Breast epithelium (tissue), 4 donors: ENCODE measurements around the gene CHRNE. TPM values are rescaled to one million over a fixed set of nuclear protein-coding genes. Genes with fewer than 3 reads are reported as not detected.

ENCODE experiments used
- DNase-seq, 2 donors: peaks; one replicate each; pipeline ENCODE4 v3.0.0-alpha.2; 2019; ENCODE audit warnings: low spot score in 2 of 2
- H3K27ac ChIP-seq, 2 donors: fragments of 200-600 bp; sonication (generic) in 1 of 2; one replicate each; pipeline ENCODE4 v1.5.1; 2016 to 2019; ENCODE audit warnings: mild to moderate bottlenecking in 1 of 2
- H3K27me3 ChIP-seq, 2 donors: fragments of 200-600 bp; sonication (generic) in 1 of 2; one replicate each; pipeline versions ENCODE4 v1.5.1 to v1.6.0; 2017 to 2019; ENCODE audit warnings: control low read depth in 1 of 2, mild to moderate bottlenecking in 1 of 2
- H3K36me3 ChIP-seq: fragments of 200-600 bp; one replicate; pipeline ENCODE4 v1.5.1; 2019
- H3K4me1 ChIP-seq, 2 donors: fragments of 200-600 bp; sonication (generic); one replicate each; pipeline ENCODE4 v1.5.1; 2016 to 2019; ENCODE audit warnings: control low read depth in 1 of 2
- H3K4me3 ChIP-seq, 3 donors: fragments of 200-600 bp; sonication (generic); 1 replicate in 2 of 3; 2 replicates in 1 of 3; pipeline ENCODE4 v1.5.1; 2016 to 2019; ENCODE audit warnings: mild to moderate bottlenecking in 3 of 3, moderate library complexity in 2 of 3
- H3K9me3 ChIP-seq, 2 donors: fragments of 200-600 bp; sonication (generic) in 1 of 2; one replicate each; pipeline ENCODE4 v1.5.1; 2016 to 2019; ENCODE audit warnings: control low read depth in 1 of 2
- CTCF ChIP-seq, 3 donors: fragments of 450-650 bp; IDR thresholded peaks; one replicate each; pipeline ENCODE4 v1.5.1; 2016 to 2017; ENCODE audit warnings: antibody characterized with exemption in 3 of 3, mild to moderate bottlenecking in 3 of 3, moderate library complexity in 3 of 3
- POLR2A ChIP-seq: fragments of 450-650 bp; IDR thresholded peaks from one replicate; pipeline ENCODE4 v1.6.1; 2016; ENCODE audit warnings: antibody characterized with exemption, mild to moderate bottlenecking, moderate library complexity
- POLR2AphosphoS5 ChIP-seq, 3 donors: sonication (generic); formaldehyde crosslinking; IDR thresholded peaks; one replicate each; pipeline ENCODE4 v1.6.1; 2017; ENCODE audit warnings: antibody characterized with exemption in 3 of 3
- intact Hi-C: fragments of 100-400 bp; cut with DNase I; formaldehyde crosslinking; loops from one replicate; pipeline ENCODE4 v1.15.1; 2023; ENCODE audit warnings: low total_unique reads
- total RNA-seq, 3 donors: library from RNA; depleted of rRNA; stranded (reverse); fragments of >200 nt; gene quantifications; one replicate each; pipeline ENCODE4 v1.1.0, GENCODE V29; 2016

The CHRNE gene
- total RNA-seq, 3 donors from 2014 or later: 0.16 to 2.0 (median 0.73) TPM

GRCh38 chr17:4893272-4893671 is 9.6 kb downstream of the CHRNE start:
- no peaks in the 10 kb centered on the region for H3K9me3 ChIP-seq
- no peak overlapping the region for H3K27ac ChIP-seq
- H3K36me3 ChIP-seq: peaks cover 15% of the 10 kb centered on the region
- intact Hi-C loops: loop anchor here (5.0 kb wide), 1 partner anchor 106 kb away; the partner anchor contains the start of genes GLTPD2 and VMO1
- no peak for DNase-seq
- no peaks in the 10 kb centered on the region for H3K4me1 ChIP-seq
- TF ChIP-seq CTCF (IDR thresholded peaks at IDR 0.05) (no peak), POLR2A (no peak), POLR2AphosphoS5 (IDR thresholded peaks at IDR 0.05) (no peak)
- no peak overlapping the region for H3K4me3 ChIP-seq
- H3K27me3 ChIP-seq: no peaks in the 10 kb centered on the region

DNA sequence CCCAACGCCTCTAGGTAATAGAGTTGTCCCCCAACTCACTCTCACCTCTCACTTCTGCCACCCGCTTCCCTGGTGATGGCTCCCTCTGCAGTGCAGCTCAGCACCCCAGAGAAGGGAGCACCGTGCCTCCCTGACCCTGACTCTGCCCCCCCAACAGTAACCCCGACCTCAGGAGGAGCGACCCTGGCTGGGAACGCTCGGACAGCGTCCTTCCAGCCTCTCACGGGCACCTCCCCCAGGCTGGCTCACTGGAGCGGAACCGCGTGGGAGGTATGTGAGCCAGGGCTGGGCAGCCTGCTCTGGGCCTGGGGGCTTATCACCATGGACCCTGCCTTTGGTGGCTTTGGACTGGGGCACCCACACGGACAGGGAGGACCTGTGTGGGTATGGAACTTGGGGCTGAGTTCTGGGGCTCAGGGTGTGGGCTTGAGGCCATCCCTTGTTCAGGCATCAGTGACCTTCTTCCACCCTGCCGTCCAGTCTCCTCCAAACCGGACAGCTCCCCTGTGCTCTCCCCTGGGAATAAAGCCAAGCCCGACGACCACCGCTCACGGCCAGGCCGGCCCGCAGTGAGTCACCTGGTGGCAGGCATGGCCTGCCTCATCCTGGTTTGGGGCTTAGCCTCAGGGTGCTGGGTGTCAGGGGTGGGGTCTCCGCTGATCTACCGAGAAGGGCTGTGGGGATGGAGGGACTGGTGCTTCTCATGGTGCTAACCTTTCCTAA is 10.2 kb downstream of the CHRNE start:
- Histone ChIP-seq H3K9me3 (no peaks in the 10 kb centered on the region), H3K27me3 (no peaks in the 10 kb centered on the region), H3K36me3 (peaks cover 15% of the 10 kb centered on the region), H3K4me3 (no peak overlapping the region), H3K4me1 (no peaks in the 10 kb centered on the region), H3K27ac (no peak overlapping the region)
- DNase-seq: no peak
- intact Hi-C loops: loop anchor here (5.0 kb wide), 1 partner anchor 105 kb away; the partner anchor contains the start of genes GLTPD2 and VMO1
- TF ChIP-seq CTCF (IDR thresholded peaks at IDR 0.05): no peak

DNA sequence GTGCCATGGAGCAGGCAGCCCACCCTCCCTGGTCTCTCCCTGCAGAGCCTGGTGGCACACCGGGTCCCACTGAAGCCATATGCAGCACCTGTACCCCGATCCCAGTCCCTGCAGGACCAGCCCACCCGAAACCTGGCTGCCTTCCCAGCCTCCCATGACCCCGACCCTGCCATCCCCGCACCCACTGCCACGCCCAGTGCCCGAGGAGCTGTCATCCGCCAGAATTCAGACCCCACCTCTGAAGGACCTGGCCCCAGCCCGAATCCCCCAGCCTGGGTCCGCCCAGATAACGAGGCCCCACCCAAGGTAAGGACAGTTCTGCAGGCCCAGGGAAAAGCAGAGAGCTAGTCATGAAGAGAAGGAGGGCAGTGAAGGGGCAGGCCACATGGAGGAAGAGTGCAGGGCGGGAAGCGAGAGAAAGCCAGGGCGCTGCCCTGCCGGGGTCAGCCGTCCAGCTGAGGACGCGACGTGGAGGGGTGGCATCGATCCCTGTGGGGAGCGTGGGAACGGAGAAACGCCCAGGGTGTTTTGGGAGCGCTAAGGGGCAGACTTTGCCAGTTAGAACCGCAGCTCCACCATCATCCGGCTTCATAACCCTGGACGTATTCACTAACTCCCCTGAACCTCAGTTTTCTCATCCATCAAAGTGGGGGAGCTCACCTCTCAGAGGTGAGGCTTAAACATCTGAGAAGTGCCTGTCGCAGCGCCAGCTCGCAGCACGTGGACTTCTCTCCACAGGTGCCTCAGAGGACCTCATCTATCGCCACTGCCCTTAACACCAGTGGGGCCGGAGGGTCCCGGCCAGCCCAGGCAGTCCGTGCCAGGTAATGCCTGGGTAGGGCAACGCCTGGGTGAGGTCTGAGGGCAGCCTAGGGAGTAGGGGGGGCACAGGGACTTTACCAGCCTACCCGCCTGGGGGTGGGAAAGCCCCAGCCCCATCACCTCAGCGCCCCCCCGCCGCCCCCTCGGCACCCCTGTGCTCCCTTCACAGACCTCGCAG is 11.2 kb downstream of the CHRNE start:
- Histone ChIP-seq H3K36me3 (peaks cover 13% of the 10 kb centered on the region), H3K9me3 (no peaks in the 10 kb centered on the region), H3K27me3 (no peaks in the 10 kb centered on the region), H3K27ac (no peak overlapping the region), H3K4me3 (no peak overlapping the region), H3K4me1 (no peaks in the 10 kb centered on the region)
- TF ChIP-seq POLR2A (no peak), CTCF (IDR thresholded peaks at IDR 0.05) (no peak), POLR2AphosphoS5 (IDR thresholded peaks at IDR 0.05) (no peak)
- DNase-seq: no peak
- intact Hi-C loops: loop anchor here (5.0 kb wide), 1 partner anchor 104 kb away; the partner anchor contains the start of genes GLTPD2 and VMO1

DNA sequence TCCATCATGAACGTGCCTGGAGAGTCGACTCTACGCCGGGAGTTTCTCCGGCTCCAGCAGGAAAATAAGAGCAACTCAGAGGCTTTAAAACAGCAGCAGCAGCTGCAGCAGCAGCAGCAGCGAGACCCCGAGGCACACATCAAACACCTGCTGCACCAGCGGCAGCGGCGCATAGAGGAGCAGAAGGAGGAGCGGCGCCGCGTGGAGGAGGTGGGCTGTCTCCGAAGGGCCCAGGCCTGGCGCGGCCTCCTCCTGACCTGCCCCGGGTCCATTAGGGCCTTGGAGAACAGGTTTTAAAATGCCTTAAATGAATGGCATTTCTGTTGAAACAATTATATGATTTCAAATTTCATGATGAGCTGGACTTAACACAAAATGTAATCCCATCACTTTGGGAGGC is 15.3 kb downstream of the CHRNE start:
- Histone ChIP-seq H3K4me1 (no peaks in the 10 kb centered on the region), H3K27ac (no peak overlapping the region), H3K36me3 (peaks cover 8% of the 10 kb centered on the region), H3K4me3 (no peak overlapping the region), H3K27me3 (no peaks in the 10 kb centered on the region), H3K9me3 (no peaks in the 10 kb centered on the region)
- intact Hi-C loops: loop anchor here (10.0 kb wide), 1 partner anchor 153 kb away; the partner anchor contains the start of genes CXCL16, MED11 and ZMYND15
- no peak for DNase-seq
- TF ChIP-seq POLR2A: no peak

- Histone ChIP-seq H3K36me3 (peaks cover 8% of the 10 kb centered on the region), H3K27ac (no peak overlapping the region), H3K4me1 (no peaks in the 10 kb centered on the region), H3K9me3 (no peaks in the 10 kb centered on the region), H3K27me3 (no peaks in the 10 kb centered on the region), H3K4me3 (no peak overlapping the region)
- no peak for DNase-seq
- no peak for TF ChIP-seq CTCF (IDR thresholded peaks at IDR 0.05)
- no peak for TF ChIP-seq POLR2A
- no peak for TF ChIP-seq POLR2AphosphoS5 (IDR thresholded peaks at IDR 0.05)
- intact Hi-C loops: loop anchor here (10.0 kb wide), 1 partner anchor 152 kb away; the partner anchor contains the start of genes CXCL16, MED11 and ZMYND15
Observed at GRCh38 chr17:4886830-4887229, 16.1 kb downstream of the CHRNE start.
